ENCODE measurements around the gene NTM. TPM values are rescaled to one million over a fixed set of nuclear protein-coding genes. Genes with fewer than 3 reads are reported as not detected.

Gene NTM
- total RNA-seq, 1 experiment from 2014 or later, result not detected

DNA sequence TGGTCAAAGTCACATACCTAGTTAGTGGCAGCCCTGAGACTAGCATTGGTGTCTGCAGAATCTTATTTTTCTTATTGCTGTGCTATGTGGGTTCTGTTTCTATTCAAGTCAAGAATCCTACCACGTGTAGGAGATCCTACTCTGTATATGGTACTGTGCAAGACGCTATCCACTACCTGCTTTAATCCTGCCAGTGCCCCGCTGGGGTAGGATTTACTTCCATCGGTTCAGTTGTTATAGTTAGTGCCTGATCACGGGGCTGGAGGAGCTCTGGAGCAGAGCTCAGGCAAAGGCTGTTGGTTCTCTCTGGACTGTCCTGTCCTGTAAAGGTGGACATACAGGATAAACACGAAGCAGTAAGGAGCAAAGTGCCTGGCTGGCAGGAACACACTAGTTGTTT is 167.9 kb downstream of the NTM start (continued):
- TF ChIP-seq SP1 (IDR thresholded peaks at IDR 0.05; ENCODE audit: low read depth) (no peak), ELF1 (IDR thresholded peaks at IDR 0.05; ENCODE audit: borderline replicate concordance, low read depth) (no peak), ZNF274 (IDR thresholded peaks at IDR 0.05; ENCODE audit: low read depth, low read length) (no peak), SIN3A (IDR thresholded peaks at IDR 0.05; ENCODE audit: low read depth) (no peak), EZH2phosphoT487 (IDR thresholded peaks at IDR 0.05; ENCODE audit: borderline replicate concordance) (no peak)

DNA sequence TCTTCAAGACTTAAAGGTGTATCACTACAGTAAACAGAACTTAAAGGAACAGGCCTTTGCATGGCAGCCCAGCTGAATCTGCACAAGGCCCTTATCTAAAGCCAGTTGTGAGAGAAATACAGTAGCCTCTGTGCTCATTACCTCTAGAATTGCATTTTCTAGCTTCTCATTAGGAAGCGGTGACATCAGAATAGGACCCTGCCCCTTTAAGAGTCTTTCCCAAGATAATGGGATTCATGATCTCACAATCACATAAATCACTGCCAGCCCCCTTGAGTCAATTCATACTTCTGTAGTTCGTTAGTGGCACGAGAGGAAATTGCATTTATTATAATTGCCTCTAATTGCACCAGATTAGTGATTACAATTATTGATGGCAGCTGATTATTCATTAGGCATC is 170.3 kb downstream of the NTM start:
- POLR2A ChIA-PET, result no interaction called here
- BruUV-seq (replicated peaks), result no TSS peak
- no peak overlapping the region for H3K9ac ChIP-seq (ENCODE audit: low read length)
- no peaks in the 10 kb centered on the region for H3K4me1 ChIP-seq (ENCODE audit: control insufficient read depth in 1 of 2, insufficient read depth in 2 of 2, low read length in 2 of 2)
- H3K4me2 ChIP-seq (ENCODE audit: low read length), result no peak overlapping the region
- intact Hi-C loops (cut with micrococcal nuclease), result no loop called here
- no peaks in the 10 kb centered on the region for H3K27me3 ChIP-seq (ENCODE audit: insufficient read depth, low read length)
- RAD21 ChIA-PET (ENCODE audit: low non-redundant PET in 1 of 2, low total read pairs in 2 of 2, uncharacterized antibody in 2 of 2, unreplicated experiment in 2 of 2), result no interaction called here
- H3K27ac ChIP-seq (ENCODE audit: low read depth, low read length), result no peak overlapping the region
- CTCF ChIA-PET, result no interaction called here
- H3K4me3 ChIP-seq (replicated peaks in 1 of 2; ENCODE audit: low read depth in 1 of 2, low read length in 2 of 2), result no peak overlapping the region
- H2AFZ ChIP-seq (ENCODE audit: low read depth, low read length, poor library complexity, severe bottlenecking), result no peak overlapping the region
- no peaks in the 10 kb centered on the region for H3K9me2 ChIP-seq (ENCODE audit: insufficient read depth)
- no peaks in the 10 kb centered on the region for H3K36me3 ChIP-seq (ENCODE audit: control insufficient read depth in 1 of 2, insufficient read depth in 2 of 2, low read length in 2 of 2)
- DNase-seq (ENCODE audit: low read depth, low spot score), result no peak
- TF ChIP-seq EZH2phosphoT487 (IDR thresholded peaks at IDR 0.05; ENCODE audit: borderline replicate concordance), result no peak
- no peak for TF ChIP-seq CEBPB (IDR thresholded peaks at IDR 0.05; ENCODE audit: low read depth)
- TF ChIP-seq SRF (IDR thresholded peaks at IDR 0.05; ENCODE audit: low read depth), result no peak
- TF ChIP-seq SP1 (IDR thresholded peaks at IDR 0.05; ENCODE audit: low read depth), result no peak
- TF ChIP-seq FOSL1 (IDR thresholded peaks at IDR 0.05; ENCODE audit: low read depth), result no peak
- TF ChIP-seq CBX3 (IDR thresholded peaks at IDR 0.05; ENCODE audit: low read depth), result no peak
- TF ChIP-seq, protein P1, sequence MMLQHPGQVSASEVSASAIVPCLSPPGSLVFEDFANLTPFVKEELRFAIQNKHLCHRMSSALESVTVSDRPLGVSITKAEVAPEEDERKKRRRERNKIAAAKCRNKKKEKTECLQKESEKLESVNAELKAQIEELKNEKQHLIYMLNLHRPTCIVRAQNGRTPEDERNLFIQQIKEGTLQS (IDR thresholded peaks at IDR 0.05), result no peak
- no peak for TF ChIP-seq POLR2A (IDR thresholded peaks at IDR 0.05; ENCODE audit: borderline replicate concordance, extremely low read depth, insufficient read depth, insufficient read length)
- no peak for TF ChIP-seq SIN3A (IDR thresholded peaks at IDR 0.05; ENCODE audit: low read depth)
- no peak for TF ChIP-seq ZFX (IDR thresholded peaks at IDR 0.05)
- ATAC-seq, result no peak
- H4K20me1 ChIP-seq (ENCODE audit: insufficient read depth), result no peaks in the 10 kb centered on the region
- H3K9me3 ChIP-seq (ENCODE audit: control insufficient read depth in 1 of 2, insufficient read depth in 1 of 2, low read depth in 1 of 2, low read length in 2 of 2), result no peaks in the 10 kb centered on the region; a peak in 1 of 4 replicates
- H3K79me2 ChIP-seq (ENCODE audit: insufficient read depth, low read length), result no peaks in the 10 kb centered on the region

Data from HCT116 (cell line).